HG03159 (cell line): ENCODE data around the gene TMPRSS11A.
A peak's percentile ranks its signal among the peaks of the same experiment; 100 is the strongest.

Source experiments
- ATAC-seq: cut with Tn5 transposase; IDR thresholded peaks from one replicate; pipeline ENCODE4 v1.9.1; 2021; ENCODE audit warnings: mild to moderate bottlenecking, moderate library complexity; ENCODE audit not compliant: unreplicated experiment

The TMPRSS11A gene

DNA sequence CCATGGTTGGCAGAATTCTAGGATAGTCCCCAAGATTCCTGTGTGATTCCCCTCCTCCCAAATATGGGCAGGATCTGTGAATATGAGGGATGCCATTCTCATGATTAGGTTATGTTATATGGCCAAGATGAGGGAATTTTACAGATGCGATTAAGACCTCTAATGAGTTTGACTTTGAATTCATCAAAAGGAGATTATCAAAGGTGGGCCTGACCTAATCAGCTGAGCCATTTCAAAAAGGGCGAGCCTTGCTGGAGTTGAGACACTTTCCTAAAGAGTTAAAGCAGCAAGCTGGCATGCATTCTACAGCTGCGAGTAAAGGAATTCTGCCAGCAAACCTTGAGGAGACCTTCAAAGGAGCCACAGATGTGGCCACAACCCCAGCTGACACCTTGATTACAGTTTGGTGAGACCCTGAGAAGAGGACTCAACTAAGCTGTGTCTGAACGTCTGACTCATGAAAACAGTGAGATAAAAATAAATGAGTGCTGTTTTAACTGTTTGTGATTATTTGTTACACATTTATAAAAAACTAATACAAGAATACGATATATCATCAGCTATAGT, 47.8 kb downstream of the TMPRSS11A start:
- no peak for ATAC-seq

GRCh38 chr4:67912080-67912479, 51.2 kb downstream of the TMPRSS11A start:
- ATAC-seq = no peak

- ATAC-seq = no peak
Observed at GRCh38 chr4:67911638-67912037, 51.7 kb downstream of the TMPRSS11A start.

DNA sequence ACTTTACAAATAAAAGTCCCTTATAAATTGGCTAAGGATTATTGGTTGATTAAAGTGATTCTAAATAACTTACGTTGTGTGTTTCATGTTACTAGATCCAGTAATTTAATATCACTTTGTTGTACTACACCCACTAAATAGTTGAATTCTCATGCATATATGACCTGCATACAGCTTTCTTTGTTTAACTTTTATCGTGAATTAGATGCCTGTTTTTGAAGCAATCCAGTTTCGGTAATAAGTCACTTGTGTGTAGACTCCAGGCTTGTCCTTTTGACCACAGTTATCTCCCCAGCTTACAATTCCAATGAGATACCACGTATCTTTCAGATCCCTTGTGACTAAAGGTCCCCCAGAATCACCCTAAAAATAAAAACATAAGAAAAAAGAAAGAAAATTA, 52.2 kb downstream of the TMPRSS11A start:
- ATAC-seq = no peak

- no peak for ATAC-seq
Observed at GRCh38 chr4:67910585-67910905, 52.7 kb downstream of the TMPRSS11A start.

DNA sequence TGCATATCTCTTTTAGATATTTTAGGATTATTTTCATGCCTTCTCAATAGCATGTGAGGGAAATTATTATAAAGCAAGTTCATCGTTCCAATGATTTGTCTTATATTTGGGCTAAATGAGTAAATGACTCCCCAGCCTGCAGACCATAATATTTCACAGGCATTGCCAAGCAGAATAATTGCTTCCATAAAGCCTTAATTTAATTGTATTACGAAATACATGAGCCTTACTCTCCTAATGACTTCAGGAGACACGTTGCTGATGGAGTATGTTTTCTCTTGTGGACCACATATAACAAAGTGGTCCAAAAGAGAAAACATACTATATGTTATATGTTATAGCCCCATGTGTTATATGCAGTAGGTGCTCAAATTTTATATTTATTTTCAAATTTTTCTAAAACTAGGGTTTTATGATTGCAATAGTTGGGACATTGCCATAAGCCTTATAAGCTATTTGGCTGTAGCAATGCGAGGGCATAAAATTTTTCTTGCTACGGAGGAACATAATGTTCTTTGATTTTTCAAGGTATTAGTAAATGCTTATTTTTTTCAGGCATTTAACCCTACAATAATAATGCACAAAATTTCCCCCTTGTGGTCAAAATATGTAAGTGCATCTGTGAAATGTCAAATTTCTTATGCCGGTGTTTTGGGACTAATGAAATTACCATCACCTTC, 53.2 kb downstream of the TMPRSS11A start:
- peak; percentile 54 for ATAC-seq

DNA sequence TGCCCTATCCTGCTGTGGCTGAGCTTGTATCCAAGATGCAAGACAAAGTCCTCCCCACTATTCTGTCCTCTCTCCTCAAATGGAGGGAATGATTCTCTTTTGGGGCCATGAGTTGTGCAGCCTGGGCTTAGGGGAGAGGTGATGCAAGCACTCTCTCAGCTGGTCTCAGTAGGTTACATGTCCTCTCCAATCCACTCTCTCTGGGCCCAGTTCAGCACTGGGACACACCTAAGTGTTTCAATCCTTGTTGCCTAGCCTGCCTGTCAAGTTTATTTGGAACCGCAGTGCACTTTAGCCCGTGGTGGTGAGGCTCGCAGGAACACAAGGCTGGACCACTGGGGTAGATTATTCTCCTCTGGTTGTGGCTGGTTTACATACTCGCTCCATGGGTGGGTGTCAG, 55.6 kb downstream of the TMPRSS11A start:
- no peak for ATAC-seq

- ATAC-seq = no peak
Observed at GRCh38 chr4:67899096-67899495, 64.2 kb downstream of the TMPRSS11A start.

GRCh38 chr4:67897686-67898085, 65.6 kb downstream of the TMPRSS11A start:
- ATAC-seq = no peak

GRCh38 chr4:67896421-67897065, 66.8 kb downstream of the TMPRSS11A start:
- no peak for ATAC-seq

DNA sequence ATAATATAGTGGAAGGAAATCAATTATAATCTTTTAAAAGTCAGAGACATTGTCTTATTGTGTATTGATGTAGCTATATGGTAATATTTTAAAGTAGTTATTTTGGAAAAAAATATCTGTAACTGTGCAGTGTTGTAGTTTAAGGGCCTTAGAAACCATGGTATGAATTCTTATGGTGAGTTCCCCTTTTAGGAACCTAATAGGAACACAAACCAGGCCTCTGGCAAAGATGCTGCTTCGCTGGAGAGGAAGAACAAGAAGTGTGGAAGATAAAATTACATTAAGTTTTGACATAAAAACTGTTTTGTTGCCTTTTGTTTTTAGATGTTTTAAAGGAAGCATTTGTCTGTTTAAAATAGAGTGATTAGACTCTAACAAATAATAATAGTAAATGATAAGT, 68.6 kb downstream of the TMPRSS11A start:
- ATAC-seq = no peak

DNA sequence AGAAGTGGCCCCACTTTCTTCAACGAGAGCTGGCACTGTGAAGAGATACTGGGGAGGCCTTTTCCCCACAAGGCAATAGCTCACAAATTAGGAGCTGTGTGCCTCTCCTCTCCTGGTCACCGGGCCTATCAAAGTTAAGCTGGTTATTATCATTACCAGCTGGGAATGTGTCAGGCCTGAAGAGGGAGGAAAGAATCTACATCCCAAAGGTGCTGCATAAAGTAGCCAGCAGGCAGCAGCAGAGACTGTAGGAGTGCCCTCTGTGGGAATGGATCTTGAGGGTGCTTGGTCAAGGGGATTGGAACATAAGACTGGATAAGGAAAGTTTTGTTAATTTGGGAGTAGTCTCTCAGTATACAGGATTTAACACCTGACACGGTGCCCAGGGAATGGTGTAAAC, 70.4 kb downstream of the TMPRSS11A start:
- ATAC-seq = no peak

- no peak for ATAC-seq
Observed at GRCh38 chr4:67892253-67892652, 71.0 kb downstream of the TMPRSS11A start.

DNA sequence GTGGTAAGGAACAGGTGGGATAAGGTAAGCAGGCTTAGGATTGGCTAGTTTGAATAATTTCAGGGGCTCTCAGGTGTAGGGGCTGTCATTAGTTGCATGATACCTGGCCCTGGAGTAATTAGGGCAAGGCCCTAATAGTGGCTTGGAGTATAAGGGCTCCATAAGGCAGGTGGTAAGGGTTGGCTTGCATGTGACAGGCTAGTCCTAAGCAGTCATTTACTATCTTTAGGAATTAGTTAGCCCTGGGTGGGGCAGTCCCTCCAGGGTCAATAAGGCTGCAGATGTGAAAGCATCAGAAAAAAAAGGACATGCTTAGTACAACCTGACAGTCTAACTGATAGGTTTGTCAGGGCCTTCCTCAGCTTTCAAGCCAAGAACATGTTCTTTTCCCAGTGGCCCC, 71.6 kb downstream of the TMPRSS11A start:
- ATAC-seq = no peak

DNA sequence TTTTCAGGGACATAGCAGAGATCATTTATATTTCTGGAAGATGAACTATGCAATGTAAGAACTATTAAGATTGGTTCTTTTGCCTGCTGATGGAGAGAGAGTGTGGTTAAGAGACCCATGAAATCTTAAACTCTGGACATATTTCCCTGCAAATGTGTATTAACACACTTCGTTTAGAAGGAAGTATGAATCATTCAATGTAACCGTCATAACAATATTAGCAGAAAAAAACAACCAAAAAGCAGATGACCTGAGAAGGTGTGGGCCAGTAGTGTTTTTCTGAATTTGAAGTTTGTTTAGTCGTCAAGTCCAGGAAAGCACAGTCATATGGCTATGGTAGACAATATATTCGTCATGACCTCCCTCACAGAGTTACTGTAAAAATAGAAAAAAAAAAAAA, 77.0 kb downstream of the TMPRSS11A start:
- ATAC-seq = no peak

DNA sequence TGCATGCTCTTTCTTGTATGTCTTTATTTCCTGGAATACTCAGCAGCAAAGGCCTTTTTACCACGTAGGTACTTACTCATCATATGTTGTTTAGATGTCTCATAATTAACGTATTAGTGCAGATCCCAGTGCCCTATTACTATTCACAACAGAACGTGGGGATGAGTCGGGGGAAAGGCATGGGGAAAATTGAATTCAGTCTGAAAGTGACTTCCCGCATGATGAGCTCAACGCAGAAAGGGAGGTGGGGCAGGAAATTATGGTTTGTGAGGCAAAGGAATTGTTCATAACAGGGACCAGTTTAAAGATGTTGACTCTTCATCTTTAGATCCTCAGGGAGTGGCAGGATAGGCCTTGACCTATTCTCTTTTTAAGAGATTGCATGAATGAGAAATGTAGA, 77.5 kb downstream of the TMPRSS11A start:
- no peak for ATAC-seq

DNA sequence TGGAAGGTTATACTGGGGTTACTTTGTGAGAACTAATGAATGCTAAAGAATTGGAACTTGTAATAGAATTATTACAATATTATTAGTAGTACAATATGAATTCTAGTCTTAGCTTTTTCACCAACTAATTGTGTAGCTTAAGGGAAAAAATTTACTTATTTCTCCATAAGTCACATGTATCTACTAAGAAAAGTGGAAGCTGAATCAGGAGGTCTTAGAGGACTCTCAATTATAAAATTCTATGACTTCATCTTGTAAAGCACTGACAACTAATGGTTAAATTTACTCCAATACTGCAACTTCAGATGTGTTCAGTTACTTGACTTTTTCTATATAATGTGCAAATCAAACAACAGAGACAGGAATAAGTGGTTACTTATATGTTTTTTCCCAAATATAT, 78.6 kb downstream of the TMPRSS11A start:
- no peak for ATAC-seq

DNA sequence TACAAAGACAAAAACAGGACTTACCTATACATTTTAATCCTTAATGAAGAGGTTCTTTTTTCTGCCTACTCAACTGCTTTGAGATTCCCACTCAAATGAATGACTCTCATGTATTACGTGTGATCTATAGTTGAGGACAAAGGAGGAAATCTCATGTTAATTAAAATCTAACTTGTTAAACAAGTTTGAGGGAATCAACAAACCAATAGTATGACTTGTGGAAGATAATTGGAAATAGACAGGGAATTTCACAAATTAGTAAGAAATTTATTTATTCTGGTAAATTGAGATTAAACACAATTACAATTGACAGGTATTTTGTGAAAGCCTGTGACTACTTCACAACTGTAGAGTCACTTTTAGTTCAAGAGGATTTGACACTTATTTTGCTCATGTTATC, 79.4 kb downstream of the TMPRSS11A start, which contains the start of gene TMPRSS11D:
TMPRSS11D (minus strand) TSS at position 101 of the 400 bp plus-strand sequence; CDS start at position 32, 69 bp downstream.
- no peak for ATAC-seq

- no peak for ATAC-seq
Observed at GRCh38 chr4:67883458-67883857, 79.8 kb downstream of the TMPRSS11A start.

GRCh38 chr4:67880866-67881610, 82.3 kb downstream of the TMPRSS11A start:
- ATAC-seq = no peak

- ATAC-seq = no peak
Observed at GRCh38 chr4:67879486-67879885, 83.8 kb downstream of the TMPRSS11A start.

GRCh38 chr4:67877086-67877485, 86.2 kb downstream of the TMPRSS11A start:
- no peak for ATAC-seq
